HG03025 (cell line): ENCODE measurements around the gene ME3.
A peak's percentile ranks its signal among the peaks of the same experiment; 100 is the strongest.
"Not testable (repeated sequence)": the region's sequence is repeated elsewhere in the genome, so short reads cannot be mapped to it uniquely, and the experiment has no call there.

ENCODE experiments used
- ATAC-seq: cut with Tn5 transposase; IDR thresholded peaks from one replicate; pipeline ENCODE4 v1.9.1; 2021; ENCODE audit warnings: mild to moderate bottlenecking, moderate library complexity; ENCODE audit not compliant: unreplicated experiment, low FRiP score

ME3 gene

DNA sequence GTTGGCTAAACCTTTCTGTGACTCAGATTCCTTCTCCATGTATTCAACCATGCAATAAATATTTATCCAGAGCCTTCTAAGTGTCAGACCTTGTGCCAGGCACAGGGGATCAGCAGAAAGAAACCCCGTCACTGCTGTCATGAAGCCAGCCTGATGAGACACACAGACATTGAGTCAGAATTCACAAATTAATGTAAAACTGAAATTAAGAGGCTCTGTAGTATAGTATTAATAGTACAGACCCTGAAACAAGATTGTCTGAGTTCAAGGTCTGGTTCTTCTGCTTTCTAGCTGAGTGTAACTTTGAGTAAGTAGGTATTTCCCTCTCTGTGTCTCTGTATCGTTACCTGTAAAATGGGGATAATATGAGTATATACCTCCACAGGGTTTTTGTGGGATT is 46.9 kb downstream of the ME3 start:
- peak; percentile 76 for ATAC-seq

DNA sequence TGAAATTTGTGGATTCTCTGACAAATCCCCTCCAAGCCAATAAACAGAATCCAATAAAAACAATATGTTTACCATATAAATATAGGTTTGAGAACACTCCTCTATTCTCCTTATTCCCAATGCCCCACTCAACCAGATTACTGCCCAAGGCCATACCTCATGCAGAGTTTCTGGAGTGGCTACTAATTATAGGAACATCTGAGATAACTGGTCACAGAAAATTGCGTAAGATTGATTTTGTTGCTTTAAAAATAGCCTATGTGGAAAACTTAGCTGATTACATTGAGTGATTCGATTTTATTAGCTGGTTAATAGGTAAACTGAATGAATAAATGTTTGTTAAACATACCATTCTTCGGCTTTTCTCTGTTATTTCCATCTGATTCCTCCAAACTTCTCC is 48.0 kb downstream of the ME3 start:
- ATAC-seq = no peak

DNA sequence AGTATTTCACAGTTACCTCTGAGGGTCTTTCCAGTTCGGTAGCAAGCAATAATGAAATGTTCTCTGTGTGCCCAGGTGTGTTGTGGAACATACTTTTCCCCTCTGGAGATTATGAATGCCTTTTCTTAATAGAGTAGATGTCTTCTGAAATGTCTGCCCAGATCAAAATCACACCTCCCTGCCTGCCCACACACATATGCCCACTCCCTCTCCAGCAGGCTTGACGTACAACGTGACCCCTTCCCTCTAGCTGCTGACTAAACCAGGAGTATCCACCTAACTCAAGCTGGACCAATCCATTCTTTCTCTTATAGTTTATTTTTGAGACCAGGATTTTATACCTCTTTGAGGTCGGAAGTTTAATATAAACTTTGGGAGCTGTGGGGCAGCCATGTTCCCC is 48.7 kb downstream of the ME3 start:
- no peak for ATAC-seq

DNA sequence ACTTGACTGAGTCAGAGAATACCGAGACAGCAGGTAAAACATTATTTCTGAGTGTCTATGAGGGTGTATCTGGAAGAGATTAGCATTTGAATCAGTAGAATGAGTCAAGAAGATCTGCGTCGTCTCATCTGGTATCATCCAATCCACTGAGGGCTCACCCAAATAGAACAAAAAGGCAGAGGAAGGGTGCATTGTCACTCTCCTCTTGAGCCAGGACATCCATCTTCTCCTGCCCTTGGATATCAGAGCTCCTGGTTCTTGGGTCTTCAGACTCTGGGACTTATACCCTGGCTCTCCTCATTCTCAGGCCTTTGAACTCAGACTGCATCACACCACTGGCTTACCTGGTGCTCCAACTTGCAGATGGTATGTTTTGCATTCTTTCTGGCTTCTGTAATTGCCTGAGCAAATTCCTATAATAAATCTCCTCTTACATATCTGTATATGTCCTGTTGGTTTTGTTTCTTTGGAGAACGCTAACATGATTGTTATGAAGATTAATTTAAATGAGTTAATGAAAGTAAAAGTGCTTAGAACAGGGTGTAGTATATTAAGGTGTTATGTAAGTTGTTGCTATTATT is 49.3 kb downstream of the ME3 start:
- no peak for ATAC-seq

DNA sequence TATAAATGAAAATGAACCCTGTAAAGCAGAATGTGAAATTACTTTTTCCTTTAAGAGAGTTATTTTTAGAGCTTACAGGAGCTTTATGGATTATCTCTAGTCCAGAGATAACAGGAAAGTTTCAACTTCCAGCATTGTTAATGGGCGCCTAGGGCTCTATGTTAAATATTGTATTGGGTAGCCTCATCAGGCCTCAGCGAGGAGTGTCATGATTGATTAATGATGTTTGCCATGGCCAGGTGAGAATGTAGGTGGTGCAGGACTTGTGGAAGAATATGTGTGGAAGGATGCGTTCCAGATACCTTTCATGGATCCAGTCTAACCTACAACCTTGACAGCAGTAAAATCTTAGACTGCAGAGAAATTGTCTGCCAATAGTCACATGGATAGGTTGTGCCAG is 50.6 kb downstream of the ME3 start:
- no peak for ATAC-seq

DNA sequence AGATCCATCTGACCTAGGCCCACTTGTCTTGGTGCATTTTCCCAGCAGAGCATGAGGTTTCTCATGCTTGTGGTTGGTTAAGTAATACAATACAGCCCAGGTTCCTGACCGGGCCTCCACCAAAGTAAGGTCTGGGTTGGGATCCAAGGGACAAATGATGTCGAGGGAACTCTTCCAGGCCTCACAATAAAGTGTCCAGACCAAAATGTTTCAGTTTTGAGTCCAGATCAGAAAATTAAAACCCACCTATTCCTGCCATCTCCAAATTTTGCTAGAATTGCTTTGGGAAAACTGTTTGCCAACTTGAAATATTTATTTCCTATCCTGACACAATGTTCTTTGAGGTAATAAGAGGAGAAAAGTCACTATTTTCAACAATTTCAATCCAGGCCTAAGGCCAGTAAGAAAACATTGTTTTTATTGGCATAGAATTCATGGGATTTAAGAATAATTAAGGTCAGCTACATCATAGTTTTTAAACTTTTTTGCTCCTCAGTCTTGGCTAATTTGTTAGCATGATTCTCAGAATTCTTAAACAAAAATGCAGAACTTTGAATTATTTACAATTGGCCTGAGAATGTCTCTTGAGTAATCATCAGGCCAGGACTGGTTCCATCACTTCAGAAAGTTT is 51.4 kb downstream of the ME3 start:
- no peak for ATAC-seq

DNA sequence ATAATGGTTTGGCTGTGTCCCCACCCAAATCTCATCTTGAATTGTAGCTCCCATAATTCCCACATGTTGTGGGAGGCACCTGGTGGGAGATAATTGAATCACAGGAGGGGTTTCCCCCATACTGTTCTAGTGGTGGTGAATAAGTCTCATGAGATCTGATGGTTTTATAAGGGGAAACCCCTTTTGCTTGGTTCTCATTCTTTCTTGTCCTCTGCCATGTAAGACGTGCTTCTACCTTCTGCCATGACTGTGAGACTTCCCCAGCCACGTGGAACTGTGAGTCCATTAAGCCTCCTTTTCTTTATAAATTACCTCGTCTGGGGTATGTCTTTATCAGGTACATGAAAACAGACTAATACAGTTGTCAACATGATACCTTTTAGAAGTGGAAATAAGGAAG is 53.0 kb downstream of the ME3 start:
- not testable (repeated sequence) for ATAC-seq

DNA sequence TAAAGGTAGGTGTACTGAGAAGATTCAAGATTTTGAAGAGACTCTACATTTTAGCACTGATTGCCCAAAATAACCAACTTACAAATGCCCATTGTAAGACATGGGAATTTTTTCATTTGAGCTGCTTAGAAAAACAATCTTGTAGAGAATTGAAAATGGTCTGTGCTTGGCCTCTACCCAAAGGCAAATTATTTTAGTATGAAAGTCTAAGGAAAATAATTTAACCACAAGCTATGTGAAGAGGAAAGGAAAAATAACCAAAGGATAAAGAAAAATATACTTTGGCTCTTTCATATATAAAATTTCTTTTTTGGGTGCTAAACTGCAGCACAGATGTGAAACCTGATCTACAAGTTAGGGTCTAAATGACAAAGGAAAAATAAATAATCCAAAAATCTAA is 54.9 kb downstream of the ME3 start:
- ATAC-seq = no peak

DNA sequence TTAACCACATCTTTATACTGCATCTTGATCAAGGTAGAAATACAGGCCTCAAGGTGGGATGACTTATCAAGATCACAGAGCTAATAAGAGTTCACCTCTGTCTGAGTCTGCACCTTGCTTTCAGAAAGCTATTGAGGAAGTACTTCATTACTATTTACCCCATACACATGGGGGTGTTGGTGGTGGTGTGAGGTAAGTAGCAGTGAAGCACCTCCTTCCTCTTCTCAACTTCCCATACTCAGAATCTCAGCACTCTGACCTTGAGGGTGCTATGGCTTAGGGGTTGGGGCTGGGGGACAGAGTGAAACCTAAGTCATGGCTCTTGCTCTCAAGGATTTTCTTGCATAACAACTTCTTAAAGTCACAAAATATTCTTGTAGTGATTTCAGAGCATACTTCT is 56.9 kb downstream of the ME3 start:
- no peak for ATAC-seq

DNA sequence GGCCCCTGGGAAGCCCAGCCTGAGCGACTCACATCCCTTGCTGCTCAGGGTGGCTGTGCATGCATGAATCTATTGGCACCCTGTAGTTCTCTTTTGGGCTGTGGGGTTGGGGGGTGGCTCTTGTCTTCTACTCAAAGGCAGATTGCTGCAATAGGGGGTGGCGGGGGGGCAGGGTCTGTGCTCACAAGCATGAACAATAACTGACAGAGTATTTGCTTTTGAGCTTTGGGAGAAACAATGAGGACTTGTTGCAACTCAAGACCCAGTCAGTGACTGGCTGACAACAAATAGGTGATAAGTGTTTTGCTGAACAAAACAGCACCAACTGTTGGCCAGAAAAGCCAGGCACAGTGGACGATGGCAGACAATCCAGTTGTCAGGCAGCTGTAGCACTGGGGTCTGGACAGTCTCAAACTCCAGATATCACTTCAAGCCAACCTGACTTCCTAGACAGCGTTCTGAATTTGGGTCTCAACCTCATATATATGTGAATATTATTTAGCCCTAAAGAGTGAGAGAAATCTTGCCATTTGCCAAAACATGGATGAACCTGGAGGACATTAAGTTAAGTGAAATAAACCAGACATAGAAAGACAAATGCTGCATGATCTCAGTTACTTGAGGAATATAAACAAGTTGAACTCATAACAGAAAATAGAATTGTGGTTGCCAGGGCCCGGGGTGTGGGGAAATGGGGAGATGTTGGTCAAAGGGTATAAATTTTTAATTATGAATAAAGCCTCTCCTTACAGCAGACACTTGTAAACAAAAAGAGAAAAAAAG is 61.7 kb downstream of the ME3 start:
- no peak for ATAC-seq

DNA sequence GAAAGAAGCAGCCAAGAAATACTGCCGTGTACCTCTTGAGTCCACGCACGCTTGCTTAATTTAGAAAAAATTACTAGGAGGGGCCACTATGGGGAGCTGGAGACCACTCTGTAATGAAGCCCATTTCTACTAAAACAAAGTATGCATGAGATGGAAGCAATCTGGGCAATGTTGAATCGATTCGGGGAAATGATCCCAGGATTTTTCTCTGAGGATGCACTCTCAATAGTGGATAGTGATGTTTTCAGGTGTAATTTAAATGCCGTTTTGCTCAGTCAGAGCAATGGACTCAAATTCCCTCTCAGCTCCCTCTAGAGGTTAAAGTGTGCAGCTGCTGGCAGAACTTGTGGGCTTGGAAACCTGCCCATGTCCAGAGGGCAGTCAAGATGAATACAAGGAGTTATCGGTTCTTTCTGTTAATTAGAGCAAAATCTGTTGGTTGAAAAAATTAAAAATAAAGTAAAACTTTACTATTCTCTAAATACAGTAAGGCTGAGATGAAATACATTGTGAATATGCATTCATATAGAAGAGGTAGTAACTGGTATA is 64.1 kb downstream of the ME3 start:
- ATAC-seq = no peak

DNA sequence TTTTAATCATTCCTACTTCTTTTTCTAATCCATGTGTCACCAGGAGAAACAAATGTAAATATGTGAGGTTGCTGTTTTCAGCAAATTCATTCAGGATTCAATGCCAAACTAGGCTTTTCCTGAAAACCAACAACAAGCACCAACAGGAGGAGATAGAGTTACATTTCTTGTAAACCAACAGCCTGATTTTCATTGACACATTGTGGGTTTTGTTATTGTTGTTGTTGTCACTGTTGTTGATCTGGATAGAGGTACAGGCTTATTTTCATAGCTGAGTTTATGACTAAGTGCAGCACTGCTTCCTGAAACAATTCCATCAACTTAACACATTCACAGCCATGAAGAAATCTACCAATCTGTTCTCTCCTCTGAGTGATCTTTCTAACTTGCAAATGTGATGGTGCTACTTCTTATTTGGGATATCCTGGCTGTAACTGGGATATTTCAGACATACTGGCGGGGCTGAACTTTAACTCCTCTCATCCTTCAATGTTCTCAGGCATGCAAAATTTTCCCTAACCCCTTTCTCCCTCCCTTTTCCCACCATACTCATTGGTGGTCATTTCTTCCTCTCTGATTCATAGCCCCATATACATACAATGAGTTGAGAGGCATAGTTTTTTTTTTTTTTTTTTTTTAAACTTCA is 65.5 kb downstream of the ME3 start:
- no peak for ATAC-seq

DNA sequence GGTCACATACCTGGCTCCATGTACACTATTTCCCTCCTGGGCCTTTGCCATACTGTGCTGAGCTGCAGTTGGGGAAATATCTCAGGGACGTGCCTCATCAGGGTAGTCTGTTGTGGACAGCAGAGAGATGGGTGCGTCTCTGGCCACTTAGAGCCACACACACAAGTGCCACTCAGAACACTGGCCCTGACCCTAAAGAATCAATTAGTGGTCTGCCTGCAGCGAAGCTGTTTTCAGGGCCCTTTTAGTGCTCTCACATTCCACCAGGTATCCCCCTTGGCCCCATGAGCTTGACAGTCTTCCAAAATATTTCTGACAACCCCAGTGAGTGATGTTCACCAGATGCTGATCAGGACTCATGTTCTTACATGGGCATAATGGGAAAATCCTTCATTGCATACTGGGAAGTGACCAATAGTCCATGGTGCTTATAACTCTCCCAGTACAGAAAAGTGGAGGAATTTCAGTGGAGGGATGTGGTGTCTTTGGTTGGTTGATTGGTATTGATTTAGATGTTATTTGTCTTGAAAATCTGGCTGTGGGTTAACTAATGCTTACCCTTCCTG is 66.1 kb downstream of the ME3 start:
- no peak for ATAC-seq

DNA sequence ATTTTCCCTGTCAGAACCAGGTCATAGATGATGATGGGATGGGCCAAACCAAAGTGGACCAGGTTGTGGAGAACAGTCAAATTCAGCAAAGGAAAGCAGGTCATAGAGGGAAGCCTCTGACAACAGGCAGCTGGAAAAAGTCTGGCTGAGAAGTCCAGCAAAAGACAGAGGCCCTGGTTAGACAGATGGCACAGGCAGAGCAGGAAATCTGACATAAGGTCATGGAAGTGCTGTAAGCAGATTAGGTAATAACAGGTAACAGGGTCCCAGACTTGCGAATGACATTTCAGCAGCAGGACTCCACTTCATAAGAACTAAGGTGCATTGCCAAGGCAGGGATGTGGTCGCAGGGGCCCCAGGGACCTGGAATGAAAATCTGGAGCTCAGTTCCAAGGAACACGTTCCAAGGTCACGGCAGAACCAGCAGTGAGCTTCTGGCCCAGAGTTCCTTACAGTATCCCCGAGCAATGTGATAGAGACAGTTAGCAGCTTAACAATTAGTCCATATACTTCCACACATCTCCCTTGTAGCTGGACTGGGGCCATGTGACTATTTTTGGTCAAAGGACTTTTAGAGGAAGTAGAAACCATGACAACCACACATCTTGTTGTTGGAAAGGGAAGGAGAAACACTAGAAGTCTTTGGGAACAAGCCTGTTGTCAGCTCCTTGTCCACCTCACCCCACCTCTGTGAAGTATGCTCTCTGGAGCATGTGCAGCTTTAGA is 75.4 kb downstream of the ME3 start:
- no peak for ATAC-seq

DNA sequence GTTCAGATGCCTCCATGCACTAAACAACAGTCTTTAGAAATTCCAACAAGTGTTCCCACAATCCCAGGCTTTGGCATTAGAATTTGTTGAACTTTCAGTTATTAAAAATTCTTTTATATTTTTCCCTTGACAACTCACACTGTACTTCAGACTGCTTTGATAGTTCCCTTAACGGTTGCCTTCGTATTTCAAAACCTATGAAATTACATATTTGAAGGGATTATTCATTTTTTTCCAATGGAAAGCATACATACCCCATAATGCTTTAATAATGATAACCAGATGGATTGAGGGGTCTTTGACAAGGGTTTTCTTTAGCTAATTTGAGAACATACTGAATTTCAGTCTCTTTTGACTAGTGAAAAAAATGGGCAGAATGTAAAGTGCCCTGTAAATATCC is 76.5 kb downstream of the ME3 start:
- ATAC-seq = no peak

DNA sequence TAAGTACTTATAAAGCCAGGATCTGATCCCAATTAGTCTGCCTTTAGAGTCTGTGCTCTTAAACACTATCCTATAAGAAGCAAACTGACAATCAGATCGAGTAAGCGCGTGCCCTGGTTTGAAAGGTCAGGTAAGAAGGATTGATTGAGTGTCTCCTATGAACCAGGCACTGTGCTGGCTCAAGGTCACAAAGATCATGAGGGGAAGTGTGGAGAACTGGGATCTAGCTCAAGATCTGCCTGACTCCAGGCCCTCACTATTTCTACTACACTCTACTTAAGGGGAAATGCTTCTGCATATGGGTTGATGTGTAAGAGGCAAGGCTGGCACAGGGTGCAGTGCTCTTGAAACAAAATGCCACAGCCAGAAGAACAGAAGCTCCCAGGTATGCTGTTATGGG is 77.0 kb downstream of the ME3 start:
- no peak for ATAC-seq

DNA sequence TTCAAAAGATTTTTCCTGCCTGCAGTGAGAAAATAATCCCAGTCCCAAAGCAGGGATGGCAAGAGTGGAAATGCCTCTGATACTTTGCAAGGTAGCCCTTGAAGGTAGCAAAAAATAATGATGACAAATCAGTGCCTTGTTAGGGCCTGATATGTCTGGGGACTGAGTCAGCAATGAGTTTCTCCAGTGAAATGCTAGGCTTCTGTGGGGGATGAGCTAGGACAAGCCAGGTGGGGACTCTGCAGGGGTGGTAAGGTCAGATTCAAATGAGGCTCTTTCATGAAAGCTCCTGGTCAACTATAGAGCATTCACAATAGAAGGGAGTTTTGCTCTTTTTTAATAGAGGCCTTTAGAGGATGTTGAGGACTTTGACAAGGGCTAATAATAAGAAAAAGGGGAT is 77.7 kb downstream of the ME3 start:
- no peak for ATAC-seq

DNA sequence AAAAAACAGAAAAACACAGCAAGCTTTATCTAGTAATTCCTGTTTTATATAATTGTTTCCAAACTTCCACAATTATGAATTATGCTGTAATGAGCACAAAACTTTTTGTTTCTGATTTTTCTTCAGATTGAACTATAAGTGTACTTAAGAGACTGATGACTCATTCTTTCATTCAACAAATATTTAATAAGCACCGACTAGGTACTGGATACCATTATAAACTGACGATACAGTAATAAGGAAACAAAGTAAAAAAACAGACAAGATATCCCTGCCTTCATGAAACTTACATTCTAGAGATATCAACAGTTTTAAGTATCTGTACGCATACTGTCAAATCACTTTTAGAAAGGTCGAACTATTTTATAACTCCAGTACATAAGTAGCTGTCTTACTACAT is 78.6 kb downstream of the ME3 start:
- ATAC-seq = no peak

DNA sequence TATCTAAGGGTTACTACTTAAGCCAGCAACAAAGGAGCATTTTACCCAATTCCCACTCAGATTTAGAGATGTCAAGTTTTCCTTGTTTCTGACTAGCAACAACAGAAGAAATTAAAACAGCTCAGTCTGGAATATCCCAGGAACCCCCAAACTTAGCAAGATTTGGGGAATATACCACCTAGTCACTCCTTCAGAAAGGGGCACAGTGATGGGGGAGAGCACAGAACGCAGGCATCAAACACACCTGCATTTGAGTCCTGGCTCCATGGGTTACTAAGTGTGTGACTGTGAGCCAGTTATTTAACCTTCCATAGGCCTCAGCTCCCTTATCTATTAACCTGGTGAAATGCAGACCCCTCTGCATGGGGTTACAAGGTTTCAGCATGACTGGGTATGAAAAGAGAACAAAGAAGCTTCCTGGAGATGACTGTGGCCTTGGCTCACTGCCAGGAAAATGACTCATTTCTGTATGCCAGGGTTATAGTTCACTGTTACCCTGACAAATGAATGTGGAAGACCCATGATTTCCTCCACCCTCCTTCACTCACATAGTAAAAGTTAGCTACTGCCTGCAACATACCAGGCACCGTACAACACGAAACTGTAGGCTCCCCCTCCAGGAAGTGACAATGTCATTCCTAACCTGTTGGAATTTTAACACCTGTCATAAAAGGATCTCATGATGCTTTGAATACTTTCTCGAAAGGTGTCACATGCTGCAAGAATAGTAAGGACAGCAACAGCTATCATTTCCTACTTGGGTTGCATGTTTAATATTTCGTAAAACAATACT is 79.6 kb downstream of the ME3 start:
- ATAC-seq = peak; percentile 82
